GM13976 (cell line): Measurements from ENCODE around the gene CTSA.

ENCODE experiments used
- DNase-seq: peaks from one replicate; pipeline ENCODE4 v3.0.0; 2012; ENCODE audit warnings: low spot score
- in situ Hi-C: fragments of 300-500 bp; cut with MboI; formaldehyde crosslinking; loops from one replicate; pipeline ENCODE4 v1.12.0; 2022; ENCODE audit warnings: low sequenced_read_pairs, mixed read lengths, inconsistent platforms; ENCODE audit not compliant: unreplicated experiment
- TF ChIP-seq, protein P1 (sequence below): IDR thresholded peaks from 2 replicates; pipeline ENCODE4 v1.5.1; 2012; ENCODE audit warnings: borderline replicate concordance, mild to moderate bottlenecking; ENCODE audit not compliant: insufficient read depth; ENCODE audit errors: extremely low read depth, missing control alignments, control extremely low read depth

CTSA gene

DNA sequence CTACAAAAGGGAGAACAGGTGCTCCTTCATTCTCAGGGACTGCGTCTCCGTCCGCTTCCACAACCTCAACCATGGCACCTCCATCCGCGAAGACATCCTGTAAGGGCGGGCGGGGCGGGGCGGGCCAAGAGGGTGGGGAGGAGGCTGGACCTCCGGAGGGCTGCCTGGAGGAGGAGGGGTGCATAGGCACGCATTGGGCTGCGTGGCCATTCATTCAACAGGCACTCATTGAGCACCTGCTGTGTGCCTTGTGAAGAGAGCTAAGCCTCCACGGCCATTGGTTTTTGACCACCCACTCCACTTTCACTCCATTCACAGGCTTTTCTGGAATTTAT is 33.3 kb upstream of the CTSA start:
- DNase-seq = peak; percentile 84
- TF ChIP-seq, protein P1, sequence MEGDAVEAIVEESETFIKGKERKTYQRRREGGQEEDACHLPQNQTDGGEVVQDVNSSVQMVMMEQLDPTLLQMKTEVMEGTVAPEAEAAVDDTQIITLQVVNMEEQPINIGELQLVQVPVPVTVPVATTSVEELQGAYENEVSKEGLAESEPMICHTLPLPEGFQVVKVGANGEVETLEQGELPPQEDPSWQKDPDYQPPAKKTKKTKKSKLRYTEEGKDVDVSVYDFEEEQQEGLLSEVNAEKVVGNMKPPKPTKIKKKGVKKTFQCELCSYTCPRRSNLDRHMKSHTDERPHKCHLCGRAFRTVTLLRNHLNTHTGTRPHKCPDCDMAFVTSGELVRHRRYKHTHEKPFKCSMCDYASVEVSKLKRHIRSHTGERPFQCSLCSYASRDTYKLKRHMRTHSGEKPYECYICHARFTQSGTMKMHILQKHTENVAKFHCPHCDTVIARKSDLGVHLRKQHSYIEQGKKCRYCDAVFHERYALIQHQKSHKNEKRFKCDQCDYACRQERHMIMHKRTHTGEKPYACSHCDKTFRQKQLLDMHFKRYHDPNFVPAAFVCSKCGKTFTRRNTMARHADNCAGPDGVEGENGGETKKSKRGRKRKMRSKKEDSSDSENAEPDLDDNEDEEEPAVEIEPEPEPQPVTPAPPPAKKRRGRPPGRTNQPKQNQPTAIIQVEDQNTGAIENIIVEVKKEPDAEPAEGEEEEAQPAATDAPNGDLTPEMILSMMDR = no peak
- in situ Hi-C loops = no loop called here

DNA sequence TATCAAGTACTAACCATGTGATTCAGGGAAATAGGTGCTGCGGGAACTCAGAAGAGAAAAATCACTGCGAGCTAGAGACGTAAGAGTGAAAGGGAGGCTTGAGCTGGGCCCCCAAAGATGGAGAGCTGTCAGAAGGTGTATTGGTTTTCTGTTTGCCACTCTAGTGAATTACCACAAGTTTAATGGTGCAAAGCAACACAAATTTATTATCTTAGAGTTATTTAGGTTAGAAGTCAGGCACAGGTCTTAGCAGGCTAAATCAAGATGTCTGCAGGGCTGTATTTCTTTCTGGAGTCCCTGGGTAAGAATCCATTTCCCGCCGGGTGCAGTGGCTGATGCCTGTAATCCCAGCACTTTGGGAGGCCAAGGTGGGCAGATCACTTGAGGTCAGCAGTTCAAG is 31.2 kb upstream of the CTSA start:
- DNase-seq = no peak
- TF ChIP-seq, protein P1 = no peak
- in situ Hi-C loops = no loop called here

GRCh38 chr20:45860560-45861220 is 30.4 kb upstream of the CTSA start:
- DNase-seq = no peak
- TF ChIP-seq, protein P1 = no peak
- in situ Hi-C loops = no loop called here

DNA sequence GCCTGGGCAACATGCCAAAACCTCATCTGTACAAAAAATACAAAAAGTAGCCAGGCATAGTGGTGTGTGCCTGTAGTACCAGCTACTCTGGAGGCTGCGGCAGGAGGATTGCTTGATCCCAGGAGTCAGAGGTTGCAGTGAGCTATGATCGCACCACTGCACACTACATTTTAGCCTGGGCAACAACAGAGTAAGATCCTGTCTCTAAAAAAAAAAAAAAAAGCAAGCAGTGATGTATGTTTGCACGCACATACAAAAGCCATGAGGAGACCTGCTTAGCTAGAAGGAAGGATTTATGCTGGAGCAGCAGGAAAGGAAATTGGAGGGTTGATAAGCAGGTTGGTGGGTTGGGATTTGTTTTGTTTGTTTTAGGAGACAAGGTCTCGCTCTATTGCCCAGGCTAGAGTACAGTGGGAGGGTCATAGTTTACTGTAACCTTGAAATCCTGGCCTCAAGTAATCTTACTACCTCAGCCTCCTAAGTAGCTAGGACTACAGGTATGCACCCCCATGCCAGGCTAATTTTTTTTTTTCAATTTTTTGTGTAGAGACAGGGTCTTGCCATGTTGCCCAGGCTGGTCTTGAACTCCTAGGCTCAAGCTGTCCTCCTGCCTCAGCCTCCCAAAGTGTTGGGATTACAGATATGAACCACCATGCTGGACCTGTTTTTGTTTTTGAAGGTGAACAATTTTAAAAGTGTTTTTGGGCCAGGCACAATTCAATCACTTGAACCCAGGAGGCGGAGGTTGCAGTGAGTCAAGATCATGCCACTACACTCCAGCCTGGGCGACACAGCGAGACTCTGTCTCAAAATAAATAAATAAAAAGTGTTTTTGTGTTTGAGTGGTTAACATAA is 29.7 kb upstream of the CTSA start:
- TF ChIP-seq, protein P1 = no peak
- no peak for DNase-seq
- in situ Hi-C loops = no loop called here

- TF ChIP-seq, protein P1 = no peak
- no peak for DNase-seq
- in situ Hi-C loops = no loop called here
Observed at GRCh38 chr20:45863543-45864470, 27.3 kb upstream of the CTSA start.

DNA sequence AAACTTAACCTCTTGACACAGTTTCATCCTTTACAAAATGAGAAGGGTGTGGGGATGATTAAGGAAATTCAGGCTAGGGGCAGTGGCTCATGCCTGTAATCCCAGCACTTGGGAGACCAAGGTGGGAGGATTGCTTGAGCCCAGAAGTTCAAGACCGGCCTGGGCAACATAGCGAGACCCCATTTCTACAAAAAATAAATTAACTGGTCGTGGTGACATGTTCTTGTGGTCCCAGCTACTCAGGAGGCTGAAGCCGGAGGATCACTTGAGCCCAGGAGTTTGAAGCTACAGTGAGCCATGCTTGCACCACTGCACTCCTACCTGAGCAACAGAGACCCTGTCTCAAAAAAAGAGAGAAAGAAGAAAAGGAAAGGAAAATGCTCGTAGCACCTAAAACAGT is 24.7 kb upstream of the CTSA start:
- in situ Hi-C loops = no loop called here
- DNase-seq = no peak
- TF ChIP-seq, protein P1 = no peak
